GM10847 (cell line): ENCODE results near the gene RPH3AL.

ENCODE experiments used
- POLR2A ChIP-seq: IDR thresholded peaks from 2 replicates; pipeline ENCODE4 v1.6.1; 2011; ENCODE audit not compliant: insufficient read length; ENCODE audit errors: extremely low read depth

Gene RPH3AL

DNA sequence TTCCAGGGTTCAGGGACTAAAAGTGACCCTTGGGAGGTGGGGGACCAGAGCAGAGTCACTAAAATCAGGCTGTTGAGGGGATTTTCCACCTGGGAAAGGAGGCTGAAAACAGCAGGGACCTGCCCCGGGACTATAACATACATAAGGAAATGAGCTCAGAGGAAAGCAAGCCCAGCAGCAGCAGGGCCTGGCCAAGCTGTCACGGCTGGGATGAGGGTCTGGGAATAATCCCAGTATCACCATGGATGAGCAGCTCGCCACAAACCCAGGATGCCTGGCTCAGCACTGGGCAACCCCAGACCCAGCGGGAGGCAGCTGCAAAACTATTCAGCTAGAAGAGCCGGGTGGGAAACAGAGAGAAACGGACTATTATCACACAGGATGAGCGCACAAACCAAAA, 72.4 kb downstream of the RPH3AL start:
- no peak for TF ChIP-seq POLR2A

DNA sequence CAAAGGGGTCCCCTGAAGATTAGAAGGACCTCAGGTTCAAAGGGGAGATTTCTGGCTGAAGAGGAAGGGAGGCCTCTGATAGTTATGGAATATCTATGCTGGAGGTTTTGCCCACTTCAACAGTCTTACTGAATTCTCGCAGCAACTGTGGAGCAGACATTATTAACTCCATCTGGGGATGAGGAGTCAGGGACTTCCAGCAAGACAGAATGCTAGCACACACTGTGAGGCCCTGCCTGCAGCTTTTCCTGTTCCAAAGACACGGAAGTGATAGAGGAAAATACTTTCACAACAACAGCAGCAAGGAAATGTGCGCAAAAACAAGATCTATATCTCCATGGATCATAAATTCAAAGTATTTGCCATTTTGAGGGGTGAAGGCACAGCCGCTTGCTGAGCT, 72.8 kb downstream of the RPH3AL start:
- TF ChIP-seq POLR2A, result no peak

DNA sequence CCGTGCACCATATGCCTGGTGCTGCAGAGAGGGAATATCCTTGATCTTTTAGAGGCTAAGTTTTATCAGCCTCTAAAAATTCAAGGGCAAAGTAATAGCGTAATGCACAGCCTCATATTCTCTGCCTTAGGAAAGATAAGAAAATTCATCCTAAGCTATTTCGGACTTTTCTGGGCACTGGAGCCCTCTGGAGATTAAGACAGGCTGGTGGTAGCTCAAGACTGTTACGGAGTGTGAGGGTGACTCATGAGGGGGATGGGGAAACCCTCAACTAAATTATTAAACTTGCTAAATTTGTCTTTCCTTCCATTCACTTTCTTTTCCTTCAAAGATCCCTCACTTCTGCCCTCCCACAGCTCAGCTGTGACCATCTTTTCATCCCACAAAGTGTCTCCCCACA, 73.3 kb downstream of the RPH3AL start:
- TF ChIP-seq POLR2A, result no peak

DNA sequence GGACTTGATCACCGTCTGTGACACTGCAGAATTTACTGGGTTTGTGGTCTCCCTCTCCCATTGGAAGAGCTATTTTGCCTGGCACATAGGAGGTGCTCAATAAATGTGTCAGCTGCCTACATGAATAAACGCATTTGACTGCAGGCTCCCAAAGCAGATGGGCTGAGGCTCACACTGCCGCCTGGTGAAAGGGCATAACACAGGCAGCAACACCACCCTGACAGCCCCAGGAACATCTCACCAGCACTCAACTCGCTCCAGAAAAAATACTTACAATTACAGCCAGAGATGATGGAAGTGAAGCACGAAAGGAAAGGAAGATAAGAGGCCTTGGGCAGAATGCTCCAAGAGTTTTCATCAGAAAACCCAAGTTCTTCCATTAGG, 73.9 kb downstream of the RPH3AL start:
- no peak for TF ChIP-seq POLR2A

GRCh38 chr17:278055-278675, 74.4 kb downstream of the RPH3AL start:
- TF ChIP-seq POLR2A, result no peak

DNA sequence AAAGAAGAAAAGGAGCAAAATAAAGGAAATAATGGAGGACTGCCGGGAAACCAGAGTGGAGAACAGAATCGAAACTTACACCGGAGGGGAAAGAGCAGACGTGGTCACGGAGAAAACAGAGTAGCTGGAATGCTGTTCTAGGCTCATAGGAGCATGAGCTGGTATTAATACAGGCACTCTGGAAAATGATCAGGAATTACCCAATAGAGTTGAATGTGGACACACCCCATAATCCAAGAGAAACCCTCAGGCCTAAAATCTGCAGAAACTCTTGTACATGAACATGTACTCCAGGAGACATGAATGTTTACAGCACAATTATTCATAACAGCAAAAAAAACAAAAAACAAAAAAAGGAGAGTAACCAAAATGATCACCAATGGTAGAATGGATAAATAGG, 77.7 kb downstream of the RPH3AL start:
- no peak for TF ChIP-seq POLR2A

DNA sequence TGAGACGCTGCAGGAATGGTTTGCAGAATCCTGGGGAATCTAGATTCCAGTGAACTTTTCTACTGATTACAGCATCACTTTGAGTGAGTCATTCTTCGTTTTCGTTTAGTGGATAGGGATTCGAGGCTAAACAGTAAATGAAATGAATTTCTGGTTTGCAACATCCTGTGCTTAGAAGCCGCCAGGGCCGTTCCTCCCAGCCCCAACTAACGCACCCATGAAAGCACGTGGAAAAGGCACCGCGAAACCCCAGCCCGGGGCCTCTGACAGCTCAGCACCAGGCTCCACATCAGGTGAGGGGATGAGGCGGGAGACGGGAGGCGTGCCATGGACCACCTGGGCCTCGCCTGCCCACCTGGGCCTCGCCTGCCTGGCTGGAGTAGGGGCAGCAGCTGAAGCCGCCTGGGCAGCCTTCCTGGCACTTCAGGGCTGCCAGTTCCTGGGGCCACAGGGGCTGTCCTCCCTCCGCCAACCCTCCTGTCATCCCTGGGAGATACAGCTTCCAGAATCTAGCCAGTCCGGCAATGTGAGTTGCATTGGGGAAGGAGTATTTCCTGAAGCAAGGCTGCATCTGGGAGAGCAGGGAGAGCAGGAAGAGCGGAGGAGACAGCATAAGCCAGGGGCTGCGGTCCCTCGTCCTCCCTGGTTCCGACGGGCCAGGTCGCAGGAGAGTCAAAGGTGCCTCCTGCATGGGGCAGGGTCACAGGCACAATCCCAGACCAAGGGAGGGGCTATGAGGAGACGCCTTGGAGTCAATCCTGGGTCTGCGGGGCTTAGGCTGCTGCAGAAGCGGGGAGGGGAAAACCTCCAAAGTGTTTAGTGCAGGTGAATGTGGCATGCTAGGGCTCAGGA, 78.4 kb downstream of the RPH3AL start:
- no peak for TF ChIP-seq POLR2A

DNA sequence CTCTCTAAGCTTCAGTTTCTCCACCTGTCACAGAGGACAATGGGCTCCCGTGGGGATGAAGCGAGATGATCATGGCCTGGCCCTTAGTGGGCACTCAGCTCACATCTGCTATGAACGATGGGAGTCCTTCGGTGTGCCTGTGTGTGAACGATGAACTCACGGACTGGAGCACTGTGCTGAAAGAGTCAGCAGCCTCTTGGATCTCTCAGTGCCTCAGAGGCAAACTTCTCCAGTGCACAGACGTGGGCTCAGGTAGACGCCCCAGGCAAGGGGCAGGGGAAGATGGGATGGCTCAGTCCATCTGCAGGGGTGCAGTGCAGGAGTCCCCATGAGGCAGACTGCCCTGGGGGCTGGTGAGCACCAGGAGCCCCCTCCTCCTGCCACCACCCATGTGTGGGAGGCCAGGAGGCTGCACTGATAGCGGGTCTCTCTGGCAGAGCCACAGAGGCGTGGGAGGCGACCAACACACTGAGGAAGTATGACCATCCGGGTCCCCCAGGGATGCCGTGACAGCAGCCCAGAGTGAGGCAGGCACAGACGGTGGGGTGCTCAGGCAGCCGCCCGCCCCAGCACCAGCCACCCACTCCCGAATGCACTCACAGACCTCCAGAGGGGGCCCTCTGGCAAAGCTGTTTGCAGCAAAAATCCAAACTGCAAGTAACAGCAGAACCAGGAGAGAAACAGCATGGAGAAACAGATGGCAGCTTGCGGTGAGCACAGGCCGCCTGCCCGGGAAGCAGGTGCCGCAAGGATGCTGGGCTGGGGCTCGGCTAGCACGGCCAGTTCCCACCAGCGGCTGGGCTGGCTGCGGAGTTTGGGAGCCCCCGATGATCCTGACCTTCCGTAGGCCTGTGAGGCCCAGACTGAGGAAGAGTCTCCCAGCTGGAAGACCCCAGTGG, 82.7 kb downstream of the RPH3AL start:
- no peak for TF ChIP-seq POLR2A

- no peak for TF ChIP-seq POLR2A
Measured at GRCh38 chr17:266701-267667, 85.6 kb downstream of the RPH3AL start.

DNA sequence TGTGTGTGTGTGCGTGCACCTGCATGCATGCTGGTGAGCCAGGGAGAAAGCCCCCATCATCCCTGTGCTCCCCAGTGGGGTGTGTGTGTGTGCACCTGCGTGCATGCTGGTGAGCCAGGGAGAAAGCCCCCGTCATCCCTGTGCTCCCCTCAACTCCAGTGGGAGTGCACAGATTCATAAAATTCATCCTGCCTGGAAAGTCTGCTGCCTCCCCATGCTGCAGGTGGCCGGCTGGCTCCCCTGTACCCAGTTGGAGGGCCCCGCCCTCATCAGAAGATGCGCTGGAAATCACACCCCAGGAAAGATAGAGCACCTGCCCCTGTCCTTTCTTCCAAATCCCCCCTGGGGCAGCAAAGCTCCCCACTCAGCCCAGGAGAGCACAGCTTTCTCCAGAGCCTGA, 86.4 kb downstream of the RPH3AL start:
- no peak for TF ChIP-seq POLR2A

DNA sequence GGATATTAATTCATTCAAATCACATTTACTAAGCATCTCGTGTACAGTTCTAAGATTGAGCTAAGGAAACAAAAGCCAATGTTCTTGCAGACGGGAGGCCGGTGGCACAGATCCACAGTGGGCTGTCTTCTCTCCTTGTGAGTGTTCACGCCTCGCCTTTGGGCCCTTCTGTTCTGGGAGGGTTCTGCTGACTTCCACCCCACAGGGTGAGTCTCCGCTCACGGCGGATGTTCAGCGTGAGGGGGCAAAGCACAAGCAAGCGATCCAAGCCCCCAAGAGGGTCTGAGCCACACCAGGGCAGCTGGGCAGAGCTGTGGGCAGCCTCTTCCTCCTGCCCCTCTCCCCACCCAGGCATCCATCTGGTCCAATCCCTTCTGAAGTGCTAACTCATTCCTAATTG, 86.9 kb downstream of the RPH3AL start:
- no peak for TF ChIP-seq POLR2A

- TF ChIP-seq POLR2A, result no peak
Measured at GRCh38 chr17:263773-264172, 88.8 kb downstream of the RPH3AL start.

DNA sequence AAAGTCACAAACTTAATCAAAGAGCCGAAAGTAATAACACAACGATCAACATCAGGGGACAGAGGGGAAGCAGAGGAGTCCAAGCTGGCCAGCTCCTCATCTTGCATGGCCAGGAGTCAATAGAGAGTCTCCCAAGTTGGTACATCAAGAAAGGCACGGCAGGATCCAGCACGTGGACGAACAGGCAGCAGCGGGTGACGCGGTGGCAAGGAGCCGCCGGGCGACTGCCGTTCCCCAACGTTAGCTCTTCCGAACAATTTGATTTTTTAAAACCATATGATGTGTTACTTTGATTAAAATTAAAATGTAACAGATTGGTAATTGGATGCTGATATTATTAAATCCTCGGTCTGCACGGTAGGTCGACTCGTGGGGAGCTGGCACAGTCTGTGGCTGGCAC, 89.3 kb downstream of the RPH3AL start:
- no peak for TF ChIP-seq POLR2A

- no peak for TF ChIP-seq POLR2A
Measured at GRCh38 chr17:261635-262034, 91.0 kb downstream of the RPH3AL start.

- no peak for TF ChIP-seq POLR2A
Measured at GRCh38 chr17:260944-261343, 91.7 kb downstream of the RPH3AL start.
